ENCODE measurements around the gene MAG.
A peak's percentile ranks its signal among the peaks of the same experiment; 100 is the strongest.
"Not testable (repeated sequence)": the region's sequence is repeated elsewhere in the genome, so short reads cannot be mapped to it uniquely, and the experiment has no call there.

The MAG gene

GRCh38 chr19:35284153-35285094, 7.5 kb upstream of the MAG start:
- no peak for DNase-seq

GRCh38 chr19:35285095-35285449, 6.9 kb upstream of the MAG start:
- no peak for DNase-seq

GRCh38 chr19:35285465-35285864, 6.5 kb upstream of the MAG start:
- DNase-seq = not testable (repeated sequence)

- not testable (repeated sequence) for DNase-seq
Measured at GRCh38 chr19:35286101-35286500, 5.9 kb upstream of the MAG start.

GRCh38 chr19:35287713-35288112, 4.2 kb upstream of the MAG start:
- no peak for DNase-seq

GRCh38 chr19:35288331-35288730, 3.6 kb upstream of the MAG start:
- no peak for DNase-seq

- no peak for DNase-seq
Measured at GRCh38 chr19:35288906-35289305, 3.1 kb upstream of the MAG start.

- no peak for DNase-seq
Measured at GRCh38 chr19:35290381-35291127, 1.4 kb upstream of the MAG start.

- no peak for DNase-seq
Measured at GRCh38 chr19:35291259-35291658, 702 bp upstream of the MAG start.

GRCh38 chr19:35292421-35293362, 731 bp downstream of the MAG start:
- DNase-seq = no peak

- DNase-seq = no peak
Measured at GRCh38 chr19:35293363-35293739, 1.4 kb downstream of the MAG start.

- no peak for DNase-seq
Measured at GRCh38 chr19:35293808-35294207, 1.8 kb downstream of the MAG start.

- no peak for DNase-seq
Measured at GRCh38 chr19:35294328-35294727, 2.4 kb downstream of the MAG start.

GRCh38 chr19:35294859-35295791, 3.2 kb downstream of the MAG start:
- no peak for DNase-seq

GRCh38 chr19:35295792-35296462, 4.0 kb downstream of the MAG start:
- DNase-seq = peak; percentile 38

GRCh38 chr19:35296644-35297514, 4.9 kb downstream of the MAG start:
- DNase-seq = no peak

GRCh38 chr19:35297515-35297848, 5.5 kb downstream of the MAG start:
- DNase-seq = no peak

GRCh38 chr19:35297922-35298321, 6.0 kb downstream of the MAG start:
- no peak for DNase-seq

GRCh38 chr19:35298561-35298972, 6.6 kb downstream of the MAG start:
- DNase-seq = no peak

Data from stimulated activated CD4-positive, alpha-beta T cell treated with anti-CD3 and anti-CD28 coated beads, Interleukin-15, amount 100 ng/mL, for 24 hours (primary cell).